Measurements from ENCODE around the gene CREB3.

CREB3 gene

GRCh38 chr9:35763803-35764202 lies 31.3 kb downstream of the CREB3 start:
- H3K4me3 ChIP-seq (ENCODE audit: low read length): no peak overlapping the region

DNA sequence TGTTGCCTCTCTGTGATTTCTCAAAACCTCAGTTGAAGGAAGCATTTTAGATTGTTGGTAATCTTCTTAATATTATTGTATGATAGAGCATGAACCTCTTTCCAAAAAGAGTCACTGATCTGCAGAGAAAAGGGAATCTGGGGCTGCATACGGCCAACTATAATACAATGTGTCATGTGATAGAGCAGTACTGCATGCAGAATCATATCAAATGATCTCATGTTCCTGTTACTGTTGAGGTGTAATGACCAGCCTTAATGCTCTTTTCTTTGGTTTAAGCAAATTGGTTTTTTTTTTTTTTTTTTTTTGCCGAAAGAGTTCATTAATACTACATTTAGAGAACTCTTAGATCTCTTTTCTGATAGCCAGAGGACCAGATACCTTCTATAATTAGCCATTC lies 34.5 kb downstream of the CREB3 start:
- H3K9me2 ChIP-seq (replicated peaks; ENCODE audit: insufficient read depth, low read length): no peaks in the 10 kb centered on the region
- H3K27me3 ChIP-seq (replicated peaks; ENCODE audit: insufficient read depth, low read length): no peaks in the 10 kb centered on the region
- TF ChIP-seq, protein P1, sequence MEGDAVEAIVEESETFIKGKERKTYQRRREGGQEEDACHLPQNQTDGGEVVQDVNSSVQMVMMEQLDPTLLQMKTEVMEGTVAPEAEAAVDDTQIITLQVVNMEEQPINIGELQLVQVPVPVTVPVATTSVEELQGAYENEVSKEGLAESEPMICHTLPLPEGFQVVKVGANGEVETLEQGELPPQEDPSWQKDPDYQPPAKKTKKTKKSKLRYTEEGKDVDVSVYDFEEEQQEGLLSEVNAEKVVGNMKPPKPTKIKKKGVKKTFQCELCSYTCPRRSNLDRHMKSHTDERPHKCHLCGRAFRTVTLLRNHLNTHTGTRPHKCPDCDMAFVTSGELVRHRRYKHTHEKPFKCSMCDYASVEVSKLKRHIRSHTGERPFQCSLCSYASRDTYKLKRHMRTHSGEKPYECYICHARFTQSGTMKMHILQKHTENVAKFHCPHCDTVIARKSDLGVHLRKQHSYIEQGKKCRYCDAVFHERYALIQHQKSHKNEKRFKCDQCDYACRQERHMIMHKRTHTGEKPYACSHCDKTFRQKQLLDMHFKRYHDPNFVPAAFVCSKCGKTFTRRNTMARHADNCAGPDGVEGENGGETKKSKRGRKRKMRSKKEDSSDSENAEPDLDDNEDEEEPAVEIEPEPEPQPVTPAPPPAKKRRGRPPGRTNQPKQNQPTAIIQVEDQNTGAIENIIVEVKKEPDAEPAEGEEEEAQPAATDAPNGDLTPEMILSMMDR (IDR thresholded peaks at IDR 0.05; ENCODE audit: low read length): no peak
- TF ChIP-seq EZH2 (optimal IDR thresholded peaks at IDR 0.05; ENCODE audit: low read depth, low read length) (no peak), EZH2phosphoT487 (IDR thresholded peaks at IDR 0.05; ENCODE audit: low read length) (no peak)
- H3K9me3 ChIP-seq (replicated peaks; ENCODE audit: insufficient read depth, low read length): no peaks in the 10 kb centered on the region
- no peaks in the 10 kb centered on the region for H4K20me1 ChIP-seq (ENCODE audit: insufficient read depth, low read length)
- H3K4me3 ChIP-seq (ENCODE audit: low read length): no peak overlapping the region
- DNase-seq: no peak
- no peaks in the 10 kb centered on the region for H3F3A ChIP-seq (ENCODE audit: insufficient read depth, low read length)
- H3K9ac ChIP-seq (ENCODE audit: low read length): no peak overlapping the region
- H3K27ac ChIP-seq (ENCODE audit: low read length): no peak overlapping the region
- peaks cover 37% of the 10 kb centered on the region for H3K79me2 ChIP-seq (ENCODE audit: low read length)
- H2AFZ ChIP-seq (ENCODE audit: low read length): no peak overlapping the region
- no peak overlapping the region for H3K4me2 ChIP-seq (ENCODE audit: low read depth, low read length)
- no peaks in the 10 kb centered on the region for H3K36me3 ChIP-seq (replicated peaks; ENCODE audit: insufficient read depth, low read length)
- H3K4me1 ChIP-seq (ENCODE audit: low read length): no peaks in the 10 kb centered on the region

More at GRCh38 chr9:35763803-35764202, 31.3 kb downstream of the CREB3 start:
- Histone ChIP-seq H3K4me1 (ENCODE audit: low read length) (peaks cover 5% of the 10 kb centered on the region; the same call in 1 of the 2 replicates), H3K27me3 (replicated peaks; ENCODE audit: insufficient read depth, low read length) (no peaks in the 10 kb centered on the region), H3K36me3 (replicated peaks; ENCODE audit: insufficient read depth, low read length) (no peaks in the 10 kb centered on the region), H3K4me2 (ENCODE audit: low read depth, low read length) (no peak overlapping the region), H3K9ac (ENCODE audit: low read length) (no peak overlapping the region), H3K27ac (ENCODE audit: low read length) (no peak overlapping the region), H3K9me3 (replicated peaks; ENCODE audit: insufficient read depth, low read length) (no peaks in the 10 kb centered on the region), H4K20me1 (ENCODE audit: insufficient read depth, low read length) (no peaks in the 10 kb centered on the region), H2AFZ (ENCODE audit: low read length) (no peak overlapping the region), H3K9me2 (replicated peaks; ENCODE audit: insufficient read depth, low read length) (no peaks in the 10 kb centered on the region), H3K79me2 (ENCODE audit: low read length) (peaks cover 62% of the 10 kb centered on the region), H3F3A (ENCODE audit: insufficient read depth, low read length) (no peaks in the 10 kb centered on the region)
- TF ChIP-seq EZH2 (optimal IDR thresholded peaks at IDR 0.05; ENCODE audit: low read depth, low read length) (no peak), EZH2phosphoT487 (IDR thresholded peaks at IDR 0.05; ENCODE audit: low read length) (no peak)
- TF ChIP-seq, protein P1 (IDR thresholded peaks at IDR 0.05; ENCODE audit: low read length): no peak
- DNase-seq: no peak

- H3K9me2 ChIP-seq (replicated peaks; ENCODE audit: insufficient read depth, low read length): no peaks in the 10 kb centered on the region
- H3K79me2 ChIP-seq (ENCODE audit: low read length): peaks cover 32% of the 10 kb centered on the region
These were observed 35.0 kb downstream of the CREB3 start for GRCh38 chr9:35767458-35767857.

More at GRCh38 chr9:35767458-35767857, 35.0 kb downstream of the CREB3 start:
- no peaks in the 10 kb centered on the region for H3K36me3 ChIP-seq (replicated peaks; ENCODE audit: insufficient read depth, low read length)
- no peak overlapping the region for H3K4me3 ChIP-seq (ENCODE audit: low read length)
- H3K9me3 ChIP-seq (replicated peaks; ENCODE audit: insufficient read depth, low read length): no peaks in the 10 kb centered on the region
- H3K9ac ChIP-seq (ENCODE audit: low read length): no peak overlapping the region
- TF ChIP-seq, protein P1 (IDR thresholded peaks at IDR 0.05; ENCODE audit: low read length): no peak
- TF ChIP-seq EZH2 (optimal IDR thresholded peaks at IDR 0.05; ENCODE audit: low read depth, low read length): no peak
- TF ChIP-seq EZH2phosphoT487 (IDR thresholded peaks at IDR 0.05; ENCODE audit: low read length): no peak
- H3K27me3 ChIP-seq (replicated peaks; ENCODE audit: insufficient read depth, low read length): no peaks in the 10 kb centered on the region
- no peak for DNase-seq
- H3K27ac ChIP-seq (ENCODE audit: low read length): no peak overlapping the region
- no peaks in the 10 kb centered on the region for H3K4me1 ChIP-seq (ENCODE audit: low read length)
- H2AFZ ChIP-seq (ENCODE audit: low read length): no peak overlapping the region
- no peaks in the 10 kb centered on the region for H3F3A ChIP-seq (ENCODE audit: insufficient read depth, low read length)
- no peak overlapping the region for H3K4me2 ChIP-seq (ENCODE audit: low read depth, low read length)
- no peaks in the 10 kb centered on the region for H4K20me1 ChIP-seq (ENCODE audit: insufficient read depth, low read length)
